H1 (cell line): Measurements from ENCODE around the gene CHST2. TPM values are rescaled to one million over a fixed set of nuclear protein-coding genes. Genes with fewer than 3 reads are reported as not detected.

ENCODE experiments used
- ASH2L ChIP-seq: fragments of 200-600, 300-600 bp; sonication (generic); IDR thresholded peaks from one replicate; pipeline ENCODE4 v1.7.1; 2017; ENCODE audit warnings: low read length
- BRCA1 ChIP-seq: IDR thresholded peaks from 2 replicates; pipeline ENCODE4 v1.6.1; 2012; ENCODE audit warnings: low read depth, low read length, improper control_type of control experiment
- CBX8 ChIP-seq: fragments of 300-800, 300-1000 bp; sonication (generic); IDR thresholded peaks from 2 replicates; pipeline ENCODE4 v1.7.1; 2016; ENCODE audit warnings: low read depth, low read length, borderline replicate concordance
- CEBPB ChIP-seq: IDR thresholded peaks from 2 replicates; pipeline ENCODE4 v1.6.1; 2012; ENCODE audit warnings: low read depth, low read length
- EGR1 ChIP-seq: IDR thresholded peaks from 2 replicates; pipeline ENCODE4 v1.6.1; 2011; ENCODE audit warnings: low read depth, low read length, borderline replicate concordance
- EP300 ChIP-seq, 2 experiments: IDR thresholded peaks; 1 replicate in 1 of 2; 2 replicates in 1 of 2; pipeline ENCODE4 v1.6.1; 2011 to 2012; ENCODE audit warnings: low read depth in 2 of 2, low read length in 2 of 2, mild to moderate bottlenecking in 2 of 2, borderline replicate concordance in 1 of 2, inconsistent platforms in 1 of 2, moderate library complexity in 1 of 2
- GABPA ChIP-seq: IDR thresholded peaks from 2 replicates; pipeline ENCODE4 v1.6.1; 2011; ENCODE audit warnings: mild to moderate bottlenecking, low read length, moderate library complexity, borderline replicate concordance; ENCODE audit not compliant: insufficient read depth
- JUN ChIP-seq: IDR thresholded peaks from 2 replicates; pipeline ENCODE4 v1.6.1; 2011; ENCODE audit warnings: low read depth, mild to moderate bottlenecking, improper control_type of control experiment, low read length
- JUND ChIP-seq: IDR thresholded peaks from 2 replicates; pipeline ENCODE4 v1.6.1; 2011; ENCODE audit warnings: mild to moderate bottlenecking, improper control_type of control experiment, low read length
- KDM5A ChIP-seq: fragments of 200-600 bp; IDR thresholded peaks from 2 replicates; pipeline ENCODE4 v1.7.1; 2012; ENCODE audit warnings: mild to moderate bottlenecking, low read length, inconsistent platforms, mixed read lengths
- NANOG ChIP-seq: IDR thresholded peaks from 2 replicates; pipeline ENCODE4 v1.6.1; 2011; ENCODE audit warnings: low read length, low read depth, mild to moderate bottlenecking, inconsistent platforms; ENCODE audit not compliant: insufficient read depth, poor library complexity, severe bottlenecking
- POLR2A ChIP-seq, 2 experiments: IDR thresholded peaks; 1 replicate in 1 of 2; 2 replicates in 1 of 2; pipeline ENCODE4 v1.6.1; 2011; ENCODE audit warnings: low read depth in 2 of 2, low read length in 2 of 2, mild to moderate bottlenecking in 2 of 2; ENCODE audit errors: control extremely low read depth in 1 of 2
- POU5F1 ChIP-seq: IDR thresholded peaks from 2 replicates; pipeline ENCODE4 v1.6.1; 2011; ENCODE audit warnings: low read depth, mild to moderate bottlenecking, low read length, moderate library complexity
- RAD21 ChIP-seq, 2 experiments: IDR thresholded peaks in 1 of 2; conservative IDR thresholded peaks in 1 of 2; 2 replicates each; pipeline ENCODE4 v1.6.1; 2011; ENCODE audit warnings: low read depth in 2 of 2, low read length in 2 of 2, improper control_type of control experiment in 1 of 2, inconsistent platforms in 1 of 2, mild to moderate bottlenecking in 1 of 2, moderate library complexity in 1 of 2
- RFX5 ChIP-seq: IDR thresholded peaks from 2 replicates; pipeline ENCODE4 v1.6.1; 2011; ENCODE audit warnings: low read depth, low read length, improper control_type of control experiment, borderline replicate concordance
- SIRT6 ChIP-seq: IDR thresholded peaks from one replicate; pipeline ENCODE4 v1.7.1; 2012; ENCODE audit warnings: low read length, inconsistent platforms
- TBP ChIP-seq: IDR thresholded peaks from 2 replicates; pipeline ENCODE4 v1.6.1; 2011; ENCODE audit warnings: low read depth, low read length, improper control_type of control experiment
- TEAD4 ChIP-seq: IDR thresholded peaks from 2 replicates; pipeline ENCODE4 v1.6.1; 2012; ENCODE audit warnings: low read depth, low read length, inconsistent platforms, mixed read lengths
- YY1 ChIP-seq: IDR thresholded peaks from 2 replicates; pipeline ENCODE4 v1.6.1; 2011; ENCODE audit warnings: low read depth, mild to moderate bottlenecking, low read length
- polyA plus RNA-seq, 7 experiments: library from polyadenylated mRNA; depleted of rRNA in 3 of 7; stranded (reverse) in 5 of 7; unstranded in 2 of 7; fragments of >200 nt in 5 of 7; fragments of 200-250 nt in 2 of 7; gene quantifications; 1 replicate in 5 of 7; 2 replicates in 1 of 7; 4 replicates in 1 of 7; pipeline versions ENCODE4 v1.2.1 to v1.2.3, GENCODE V29; 2011 to 2013; ENCODE audit warnings: missing spikeins in 2 of 7, mixed read lengths in 2 of 7
- total RNA-seq: library from RNA; stranded (reverse); fragmentation: NEBNext Ultra II Directional; extraction: Animal tissue kit (Norgen Biotek cat#: 25700); gene quantifications from 2 replicates; pipeline ENCODE4 v1.2.1, GENCODE V29; 2021
- TF ChIP-seq, protein P1 (sequence below), 3 experiments: IDR thresholded peaks; 1 replicate in 2 of 3; 2 replicates in 1 of 3; pipeline versions ENCODE4 v1.5.1 to v1.6.1; 2011; ENCODE audit warnings: low read length in 3 of 3, mild to moderate bottlenecking in 3 of 3, inconsistent platforms in 2 of 3, low read depth in 1 of 3, moderate library complexity in 1 of 3; ENCODE audit not compliant: insufficient read depth in 1 of 3; ENCODE audit errors: control extremely low read depth in 1 of 3
- TF ChIP-seq, protein P2 (sequence below): IDR thresholded peaks from 2 replicates; pipeline ENCODE4 v1.6.1; 2011; ENCODE audit warnings: low read length, improper control_type of control experiment

The CHST2 gene
- total and polyA plus RNA-seq, 2 of the 8 experiments (the other 6 are each of a cell fraction or from before 2014, with no cell fraction given), result 3.2 to 15.1 TPM

GRCh38 chr3:143121241-143122088 is 1.9 kb downstream of the CHST2 start (continued):
- TF ChIP-seq JUN (no peak), RFX5 (no peak), TEAD4 (no peak), EGR1 (no peak), NANOG (no peak), POU5F1 (no peak), CEBPB (no peak), ASH2L (no peak), CBX8 (no peak), JUND (peak; percentile 26; the same call in 1 of the 2 replicates), SIRT6 (no peak), TBP (no peak), RAD21 (IDR thresholded peaks at IDR 0.05 in 1 of 2, conservative IDR thresholded peaks at IDR 0.05 in 1 of 2; ENCODE audit: low read depth in 2 of 2, low read length in 2 of 2) (peak; percentile 92 to 93), YY1 (peak; percentile 19; the same call in 1 of the 2 replicates), EP300 (IDR thresholded peaks at IDR 0.05; ENCODE audit: borderline replicate concordance in 1 of 2, low read depth in 2 of 2, low read length in 2 of 2) (no peak), KDM5A (no peak), BRCA1 (no peak), POLR2A (IDR thresholded peaks at IDR 0.05; ENCODE audit: control extremely low read depth in 1 of 2, low read depth in 2 of 2, low read length in 2 of 2) (no peak), GABPA (no peak)
- TF ChIP-seq, protein P1, sequence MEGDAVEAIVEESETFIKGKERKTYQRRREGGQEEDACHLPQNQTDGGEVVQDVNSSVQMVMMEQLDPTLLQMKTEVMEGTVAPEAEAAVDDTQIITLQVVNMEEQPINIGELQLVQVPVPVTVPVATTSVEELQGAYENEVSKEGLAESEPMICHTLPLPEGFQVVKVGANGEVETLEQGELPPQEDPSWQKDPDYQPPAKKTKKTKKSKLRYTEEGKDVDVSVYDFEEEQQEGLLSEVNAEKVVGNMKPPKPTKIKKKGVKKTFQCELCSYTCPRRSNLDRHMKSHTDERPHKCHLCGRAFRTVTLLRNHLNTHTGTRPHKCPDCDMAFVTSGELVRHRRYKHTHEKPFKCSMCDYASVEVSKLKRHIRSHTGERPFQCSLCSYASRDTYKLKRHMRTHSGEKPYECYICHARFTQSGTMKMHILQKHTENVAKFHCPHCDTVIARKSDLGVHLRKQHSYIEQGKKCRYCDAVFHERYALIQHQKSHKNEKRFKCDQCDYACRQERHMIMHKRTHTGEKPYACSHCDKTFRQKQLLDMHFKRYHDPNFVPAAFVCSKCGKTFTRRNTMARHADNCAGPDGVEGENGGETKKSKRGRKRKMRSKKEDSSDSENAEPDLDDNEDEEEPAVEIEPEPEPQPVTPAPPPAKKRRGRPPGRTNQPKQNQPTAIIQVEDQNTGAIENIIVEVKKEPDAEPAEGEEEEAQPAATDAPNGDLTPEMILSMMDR (IDR thresholded peaks at IDR 0.05; ENCODE audit: control extremely low read depth in 1 of 3, insufficient read depth in 1 of 3, low read depth in 1 of 3, low read length in 3 of 3), result peak; percentile 73 to 92 (median 73)
- TF ChIP-seq, protein P2, sequence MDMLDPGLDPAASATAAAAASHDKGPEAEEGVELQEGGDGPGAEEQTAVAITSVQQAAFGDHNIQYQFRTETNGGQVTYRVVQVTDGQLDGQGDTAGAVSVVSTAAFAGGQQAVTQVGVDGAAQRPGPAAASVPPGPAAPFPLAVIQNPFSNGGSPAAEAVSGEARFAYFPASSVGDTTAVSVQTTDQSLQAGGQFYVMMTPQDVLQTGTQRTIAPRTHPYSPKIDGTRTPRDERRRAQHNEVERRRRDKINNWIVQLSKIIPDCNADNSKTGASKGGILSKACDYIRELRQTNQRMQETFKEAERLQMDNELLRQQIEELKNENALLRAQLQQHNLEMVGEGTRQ, result no peak
